Measurements from ENCODE around the gene MICU1. TPM values are rescaled to one million over a fixed set of nuclear protein-coding genes. Genes with fewer than 3 reads are reported as not detected.
A peak's percentile ranks its signal among the peaks of the same experiment; 100 is the strongest.

MICU1 gene
- total RNA-seq, 1 experiment from 2014 or later = 39.4 TPM

DNA sequence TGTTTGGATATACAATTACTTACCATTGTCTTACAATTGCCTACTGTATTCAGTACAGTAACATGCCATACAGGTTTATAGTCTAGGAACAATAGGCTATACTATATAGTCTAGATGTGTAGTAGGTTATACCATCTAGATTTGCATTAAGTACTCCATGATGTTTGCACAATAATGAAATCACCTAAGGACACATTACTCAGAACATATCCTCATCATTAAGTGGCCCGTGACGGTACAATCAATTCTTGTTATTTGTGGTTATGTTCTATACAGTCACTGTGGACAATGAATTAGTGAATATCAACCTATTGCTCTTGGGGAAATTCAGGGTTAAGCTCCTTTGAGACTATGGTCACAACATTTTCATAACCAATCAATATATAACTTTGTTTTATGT, 75.6 kb downstream of the MICU1 start:
- H3K9me2 ChIP-seq (ENCODE audit: insufficient read depth) = no peaks in the 10 kb centered on the region
- H3K27ac ChIP-seq (ENCODE audit: low read depth, low read length) = no peak overlapping the region
- H3K9me3 ChIP-seq (ENCODE audit: control insufficient read depth in 1 of 2, insufficient read depth in 1 of 2, low read depth in 1 of 2, low read length in 2 of 2) = no peaks in the 10 kb centered on the region
- CTCF ChIA-PET = interaction anchor here (0.9 kb wide), 1 partner anchor 8 kb away, joined by 3 read pairs; no protein-coding TSS in a partner anchor
- no peaks in the 10 kb centered on the region for H3K79me2 ChIP-seq (ENCODE audit: insufficient read depth, low read length)
- ATAC-seq = no peak
- POLR2A ChIA-PET = no interaction called here
- H3K36me3 ChIP-seq (ENCODE audit: control insufficient read depth in 1 of 2, insufficient read depth in 2 of 2, low read length in 2 of 2) = peaks cover 0 to 4% of the 10 kb centered on the region in 2 experiments; a peak in 2 of 4 replicates
- H3K9ac ChIP-seq (ENCODE audit: low read length) = no peak overlapping the region
- RAD21 ChIA-PET (ENCODE audit: low non-redundant PET in 1 of 2, low total read pairs in 2 of 2, uncharacterized antibody in 2 of 2, unreplicated experiment in 2 of 2) = no interaction called here
- no peak for DNase-seq (ENCODE audit: low read depth, low spot score)
- no peak overlapping the region for H3K4me2 ChIP-seq (ENCODE audit: low read length)
- no peak overlapping the region for H2AFZ ChIP-seq (ENCODE audit: low read depth, low read length, poor library complexity, severe bottlenecking)
- H4K20me1 ChIP-seq (ENCODE audit: insufficient read depth) = no peaks in the 10 kb centered on the region
- no peaks in the 10 kb centered on the region for H3K27me3 ChIP-seq (ENCODE audit: insufficient read depth, low read length)
- no peaks in the 10 kb centered on the region for H3K4me1 ChIP-seq (ENCODE audit: control insufficient read depth in 1 of 2, insufficient read depth in 2 of 2, low read length in 2 of 2)
- intact Hi-C loops (cut with micrococcal nuclease) = no loop called here
- H3K4me3 ChIP-seq (replicated peaks in 1 of 2; ENCODE audit: low read depth in 1 of 2, low read length in 2 of 2) = no peak overlapping the region
- BruUV-seq (replicated peaks) = TSS peak; percentile 14
- TF ChIP-seq EGR1 (IDR thresholded peaks at IDR 0.05; ENCODE audit: low read depth) (no peak), YY1 (IDR thresholded peaks at IDR 0.05; ENCODE audit: extremely low read depth, insufficient replicate concordance, low read depth, low read length) (no peak), EZH2phosphoT487 (IDR thresholded peaks at IDR 0.05; ENCODE audit: borderline replicate concordance) (no peak), RAD21 (IDR thresholded peaks at IDR 0.05; ENCODE audit: low read depth) (no peak), TCF7L2 (IDR thresholded peaks at IDR 0.05; ENCODE audit: borderline replicate concordance, extremely low read depth, insufficient read depth, insufficient read length) (no peak), CEBPB (IDR thresholded peaks at IDR 0.05; ENCODE audit: low read depth) (no peak), FOSL1 (IDR thresholded peaks at IDR 0.05; ENCODE audit: low read depth) (no peak), SP1 (IDR thresholded peaks at IDR 0.05; ENCODE audit: low read depth) (no peak), ZFX (IDR thresholded peaks at IDR 0.05) (no peak), SRF (IDR thresholded peaks at IDR 0.05; ENCODE audit: low read depth) (no peak), POLR2AphosphoS5 (IDR thresholded peaks at IDR 0.05; ENCODE audit: low read depth, low read length) (no peak), SIN3A (IDR thresholded peaks at IDR 0.05; ENCODE audit: low read depth) (no peak), ZNF274 (IDR thresholded peaks at IDR 0.05; ENCODE audit: low read depth, low read length) (no peak), ELF1 (IDR thresholded peaks at IDR 0.05; ENCODE audit: borderline replicate concordance, low read depth) (no peak), JUND (IDR thresholded peaks at IDR 0.05) (no peak)
- TF ChIP-seq, protein P1, sequence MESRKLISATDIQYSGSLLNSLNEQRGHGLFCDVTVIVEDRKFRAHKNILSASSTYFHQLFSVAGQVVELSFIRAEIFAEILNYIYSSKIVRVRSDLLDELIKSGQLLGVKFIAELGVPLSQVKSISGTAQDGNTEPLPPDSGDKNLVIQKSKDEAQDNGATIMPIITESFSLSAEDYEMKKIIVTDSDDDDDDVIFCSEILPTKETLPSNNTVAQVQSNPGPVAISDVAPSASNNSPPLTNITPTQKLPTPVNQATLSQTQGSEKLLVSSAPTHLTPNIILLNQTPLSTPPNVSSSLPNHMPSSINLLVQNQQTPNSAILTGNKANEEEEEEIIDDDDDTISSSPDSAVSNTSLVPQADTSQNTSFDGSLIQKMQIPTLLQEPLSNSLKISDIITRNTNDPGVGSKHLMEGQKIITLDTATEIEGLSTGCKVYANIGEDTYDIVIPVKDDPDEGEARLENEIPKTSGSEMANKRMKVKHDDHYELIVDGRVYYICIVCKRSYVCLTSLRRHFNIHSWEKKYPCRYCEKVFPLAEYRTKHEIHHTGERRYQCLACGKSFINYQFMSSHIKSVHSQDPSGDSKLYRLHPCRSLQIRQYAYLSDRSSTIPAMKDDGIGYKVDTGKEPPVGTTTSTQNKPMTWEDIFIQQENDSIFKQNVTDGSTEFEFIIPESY (IDR thresholded peaks at IDR 0.05; ENCODE audit: extremely low read depth, insufficient replicate concordance, low read length) = no peak
- TF ChIP-seq, protein P2, sequence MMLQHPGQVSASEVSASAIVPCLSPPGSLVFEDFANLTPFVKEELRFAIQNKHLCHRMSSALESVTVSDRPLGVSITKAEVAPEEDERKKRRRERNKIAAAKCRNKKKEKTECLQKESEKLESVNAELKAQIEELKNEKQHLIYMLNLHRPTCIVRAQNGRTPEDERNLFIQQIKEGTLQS (IDR thresholded peaks at IDR 0.05) = no peak
- TF ChIP-seq, protein P3, sequence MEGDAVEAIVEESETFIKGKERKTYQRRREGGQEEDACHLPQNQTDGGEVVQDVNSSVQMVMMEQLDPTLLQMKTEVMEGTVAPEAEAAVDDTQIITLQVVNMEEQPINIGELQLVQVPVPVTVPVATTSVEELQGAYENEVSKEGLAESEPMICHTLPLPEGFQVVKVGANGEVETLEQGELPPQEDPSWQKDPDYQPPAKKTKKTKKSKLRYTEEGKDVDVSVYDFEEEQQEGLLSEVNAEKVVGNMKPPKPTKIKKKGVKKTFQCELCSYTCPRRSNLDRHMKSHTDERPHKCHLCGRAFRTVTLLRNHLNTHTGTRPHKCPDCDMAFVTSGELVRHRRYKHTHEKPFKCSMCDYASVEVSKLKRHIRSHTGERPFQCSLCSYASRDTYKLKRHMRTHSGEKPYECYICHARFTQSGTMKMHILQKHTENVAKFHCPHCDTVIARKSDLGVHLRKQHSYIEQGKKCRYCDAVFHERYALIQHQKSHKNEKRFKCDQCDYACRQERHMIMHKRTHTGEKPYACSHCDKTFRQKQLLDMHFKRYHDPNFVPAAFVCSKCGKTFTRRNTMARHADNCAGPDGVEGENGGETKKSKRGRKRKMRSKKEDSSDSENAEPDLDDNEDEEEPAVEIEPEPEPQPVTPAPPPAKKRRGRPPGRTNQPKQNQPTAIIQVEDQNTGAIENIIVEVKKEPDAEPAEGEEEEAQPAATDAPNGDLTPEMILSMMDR (IDR thresholded peaks at IDR 0.05 in 2 of 3, conservative IDR thresholded peaks at IDR 0.05 in 1 of 3; ENCODE audit: borderline replicate concordance in 1 of 3, insufficient read depth in 1 of 3, low read depth in 2 of 3, low read length in 2 of 3) = no peak

Measured in HCT116 (cell line).